Measurements from ENCODE around the gene SYT12. TPM values are rescaled to one million over a fixed set of nuclear protein-coding genes. Genes with fewer than 3 reads are reported as not detected.

Gene SYT12
- total RNA-seq, 3 donors from 2014 or later (not counting 1 experiment from before 2014, with no cell fraction given): not detected

GRCh38 chr11:67051945-67052488 lies 29.1 kb downstream of the SYT12 start:
- H3K27me3 Mint-ChIP-seq (ENCODE audit: low read depth in 2 of 2): peaks cover 19 to 20% of the 10 kb centered on the region in 2 donors
- H3K27me3 ChIP-seq (ENCODE audit: control insufficient read depth, insufficient read depth, low read length): peaks cover 8% of the 10 kb centered on the region
- H3K36me3 ChIP-seq (ENCODE audit: control insufficient read depth, insufficient read depth, low read length): no peaks in the 10 kb centered on the region
- peaks cover 5% of the 10 kb centered on the region for H3K4me1 ChIP-seq (ENCODE audit: control insufficient read depth, insufficient read depth, low read length)
- H3K4me3 ChIP-seq (ENCODE audit: low read length): no peak overlapping the region
- no peak overlapping the region for H3K27ac Mint-ChIP-seq
- peaks cover 0 to 6% of the 10 kb centered on the region in 2 donors for H3K4me1 Mint-ChIP-seq
- no peaks in the 10 kb centered on the region for H3K9me3 Mint-ChIP-seq
- H3K4me3 Mint-ChIP-seq: no peak overlapping the region
- no peaks in the 10 kb centered on the region for H3K36me3 Mint-ChIP-seq
- H3K27ac ChIP-seq (ENCODE audit: low read length): no peak overlapping the region
- ATAC-seq (no peak), DNase-seq (no peak)
- intact Hi-C loops (cut with micrococcal nuclease): no loop called here
- H3K9me3 ChIP-seq (ENCODE audit: control insufficient read depth, insufficient read depth, low read length): no peaks in the 10 kb centered on the region
- no peak for TF ChIP-seq CTCF (IDR thresholded peaks at IDR 0.05)
- 85% methylated on average over 4 of the region's 4 CpGs for WGBS (ENCODE audit: insufficient coverage)

- H3K27me3 Mint-ChIP-seq (ENCODE audit: low read depth in 2 of 2): peaks cover 19 to 23% of the 10 kb centered on the region in 2 donors
- H3K36me3 Mint-ChIP-seq: no peaks in the 10 kb centered on the region
- Histone ChIP-seq H3K4me3 (ENCODE audit: low read length) (no peak overlapping the region), H3K27ac (ENCODE audit: low read length) (no peak overlapping the region), H3K36me3 (ENCODE audit: control insufficient read depth, insufficient read depth, low read length) (no peaks in the 10 kb centered on the region), H3K9me3 (ENCODE audit: control insufficient read depth, insufficient read depth, low read length) (no peaks in the 10 kb centered on the region), H3K27me3 (ENCODE audit: control insufficient read depth, insufficient read depth, low read length) (peaks cover 15% of the 10 kb centered on the region), H3K4me1 (ENCODE audit: control insufficient read depth, insufficient read depth, low read length) (peaks cover 5% of the 10 kb centered on the region)
- no peak overlapping the region for H3K27ac Mint-ChIP-seq
- ATAC-seq (no peak), DNase-seq (no peak)
- no peak for TF ChIP-seq CTCF (IDR thresholded peaks at IDR 0.05)
- WGBS (ENCODE audit: insufficient coverage): 91% methylated on average over 4 of the region's 5 CpGs
- intact Hi-C loops (cut with micrococcal nuclease): no loop called here
- H3K4me1 Mint-ChIP-seq: peaks cover 0 to 6% of the 10 kb centered on the region in 2 donors
- no peaks in the 10 kb centered on the region for H3K9me3 Mint-ChIP-seq
- no peak overlapping the region for H3K4me3 Mint-ChIP-seq
These were observed 30.0 kb downstream of the SYT12 start for GRCh38 chr11:67052891-67053290.

GRCh38 chr11:67053896-67054329 lies 31.0 kb downstream of the SYT12 start:
- peaks cover 0 to 6% of the 10 kb centered on the region in 2 donors for H3K4me1 Mint-ChIP-seq
- H3K9me3 Mint-ChIP-seq: no peaks in the 10 kb centered on the region
- intact Hi-C loops (cut with micrococcal nuclease): no loop called here
- WGBS (ENCODE audit: insufficient coverage): 37% methylated on average over 6 of the region's 7 CpGs
- ATAC-seq (peak in 2 of 3 donors; percentile 26 to 66), DNase-seq (peak in 1 of 2 donors; percentile 63)
- H3K4me3 ChIP-seq (ENCODE audit: low read length): no peak overlapping the region
- no peak overlapping the region for H3K27ac Mint-ChIP-seq
- no peak overlapping the region for H3K27ac ChIP-seq (ENCODE audit: low read length)
- no peaks in the 10 kb centered on the region for H3K36me3 ChIP-seq (ENCODE audit: control insufficient read depth, insufficient read depth, low read length)
- TF ChIP-seq CTCF (IDR thresholded peaks at IDR 0.05): peak; percentile 22
- no peak overlapping the region for H3K4me3 Mint-ChIP-seq
- H3K27me3 ChIP-seq (ENCODE audit: control insufficient read depth, insufficient read depth, low read length): peaks cover 15% of the 10 kb centered on the region
- H3K4me1 ChIP-seq (ENCODE audit: control insufficient read depth, insufficient read depth, low read length): peaks cover 5% of the 10 kb centered on the region
- H3K27me3 Mint-ChIP-seq (ENCODE audit: low read depth in 2 of 2): peaks cover 19 to 23% of the 10 kb centered on the region in 2 donors
- H3K9me3 ChIP-seq (ENCODE audit: control insufficient read depth, insufficient read depth, low read length): no peaks in the 10 kb centered on the region
- H3K36me3 Mint-ChIP-seq: no peaks in the 10 kb centered on the region

- Mint-ChIP-seq H3K36me3 (no peaks in the 10 kb centered on the region), H3K27me3 (ENCODE audit: low read depth in 2 of 2) (peaks cover 19 to 23% of the 10 kb centered on the region in 2 donors), H3K4me1 (peaks cover 0 to 6% of the 10 kb centered on the region in 2 donors), H3K4me3 (no peak overlapping the region), H3K27ac (no peak overlapping the region), H3K9me3 (no peaks in the 10 kb centered on the region)
- no peak for TF ChIP-seq CTCF (IDR thresholded peaks at IDR 0.05)
- H3K4me1 ChIP-seq (ENCODE audit: control insufficient read depth, insufficient read depth, low read length): peaks cover 5% of the 10 kb centered on the region
- H3K27me3 ChIP-seq (ENCODE audit: control insufficient read depth, insufficient read depth, low read length): peaks cover 15% of the 10 kb centered on the region
- no peak overlapping the region for H3K27ac ChIP-seq (ENCODE audit: low read length)
- intact Hi-C loops (cut with micrococcal nuclease): no loop called here
- ATAC-seq (no peak), DNase-seq (no peak)
- no peaks in the 10 kb centered on the region for H3K36me3 ChIP-seq (ENCODE audit: control insufficient read depth, insufficient read depth, low read length)
- no peak overlapping the region for H3K4me3 ChIP-seq (ENCODE audit: low read length)
- WGBS (ENCODE audit: insufficient coverage): 82% methylated on average over 9 of the region's 9 CpGs
- no peaks in the 10 kb centered on the region for H3K9me3 ChIP-seq (ENCODE audit: control insufficient read depth, insufficient read depth, low read length)
These were observed 31.5 kb downstream of the SYT12 start for GRCh38 chr11:67054346-67054835.
